GM21367 (cell line): ENCODE results near the gene PAM.

Source experiments
- ATAC-seq: cut with Tn5 transposase; IDR thresholded peaks from one replicate; pipeline ENCODE4 v1.9.1; 2021; ENCODE audit not compliant: unreplicated experiment

Gene PAM

DNA sequence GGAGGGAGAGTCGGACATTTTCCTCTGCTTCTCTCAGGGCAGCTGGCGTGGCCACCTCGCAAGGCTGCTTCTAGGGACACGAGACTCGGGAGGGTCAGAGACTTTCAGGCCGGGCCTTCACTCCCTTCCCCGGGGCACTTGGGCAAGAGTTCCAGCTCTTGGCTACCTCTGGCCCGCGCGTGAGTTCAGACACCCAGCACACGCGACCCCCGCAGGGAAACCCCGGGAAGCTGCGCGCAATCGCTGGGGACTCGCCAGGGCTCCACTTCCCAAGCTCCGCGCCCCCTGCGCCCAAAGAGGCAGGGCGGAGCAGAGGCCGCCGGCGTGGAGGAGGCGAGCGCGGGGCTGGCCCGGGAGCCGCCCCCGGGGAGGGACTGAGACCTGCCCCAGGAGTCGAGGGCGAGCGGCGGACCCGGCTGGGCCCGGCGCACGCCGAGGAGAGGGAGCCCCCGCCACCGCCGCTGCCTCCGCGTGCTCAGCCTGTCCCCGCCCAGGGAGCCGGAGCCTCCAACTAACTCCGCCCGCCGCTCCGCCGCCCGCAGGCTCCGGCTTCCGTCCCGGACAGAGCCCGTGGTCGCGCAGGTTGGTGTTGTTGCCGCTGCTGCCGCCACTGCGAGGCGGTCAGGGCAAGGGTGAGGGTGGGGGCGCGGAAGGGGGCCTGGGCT lies at the start of gene PAM:
Gene PAM (plus strand): TSS at position 539 of the 665 bp plus-strand sequence. CDS start 110,891 bp downstream, outside the sequence.
- peak; percentile 83 for ATAC-seq

- ATAC-seq = no peak
Observed at GRCh38 chr5:102711525-102712385, 43.4 kb upstream of the PAM start.

GRCh38 chr5:102713278-102713677 lies 41.8 kb upstream of the PAM start:
- no peak for ATAC-seq

DNA sequence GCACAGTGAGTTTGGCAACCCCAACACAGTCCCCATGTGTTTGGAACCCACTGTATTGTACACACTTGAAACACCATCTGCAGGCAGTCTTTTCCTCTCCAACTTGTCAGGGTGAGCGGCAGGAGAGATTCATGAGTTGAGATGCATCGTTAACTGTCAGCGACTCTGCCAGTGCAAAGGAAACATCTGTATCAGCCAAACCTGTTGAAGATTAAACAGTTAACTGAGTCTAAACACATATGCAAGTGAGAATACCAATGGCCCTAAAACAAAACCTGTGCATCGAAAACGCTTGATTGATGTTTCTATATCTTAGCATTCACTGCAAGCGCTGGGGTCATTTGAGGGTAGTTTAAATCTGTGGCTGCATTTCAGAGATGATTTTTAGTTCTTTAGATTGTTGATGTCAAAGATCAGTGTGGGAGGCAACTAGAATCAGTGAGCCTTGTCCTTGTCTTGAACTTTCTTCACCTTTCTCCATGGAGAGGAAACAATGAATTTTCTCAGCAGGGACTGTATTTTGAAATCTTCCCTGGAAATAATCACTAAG lies 41.3 kb upstream of the PAM start:
- no peak for ATAC-seq

- no peak for ATAC-seq
Observed at GRCh38 chr5:102715082-102715807, 39.9 kb upstream of the PAM start.

- ATAC-seq = no peak
Observed at GRCh38 chr5:102716017-102716416, 39.1 kb upstream of the PAM start.

GRCh38 chr5:102718819-102719218 lies 36.3 kb upstream of the PAM start:
- ATAC-seq = no peak

- ATAC-seq = no peak
Observed at GRCh38 chr5:102719886-102720285, 35.2 kb upstream of the PAM start.

DNA sequence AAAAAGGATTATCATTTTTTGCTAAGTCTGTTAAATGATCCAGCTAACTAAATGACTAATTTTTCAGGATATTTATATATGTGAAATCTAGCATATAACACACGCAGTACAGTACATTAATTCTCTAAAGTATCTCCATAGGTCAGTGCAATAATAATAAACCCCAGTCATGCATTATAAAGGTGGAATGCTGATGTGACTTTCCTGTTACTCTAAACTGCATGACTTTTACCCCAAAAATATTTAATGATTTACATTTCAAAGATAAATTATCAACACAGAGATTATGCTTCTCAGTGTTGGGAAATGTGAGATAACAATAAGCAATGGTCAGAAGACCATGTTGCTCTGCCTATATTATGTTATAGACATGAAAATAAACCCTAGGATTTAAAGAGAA lies 34.1 kb upstream of the PAM start:
- no peak for ATAC-seq

DNA sequence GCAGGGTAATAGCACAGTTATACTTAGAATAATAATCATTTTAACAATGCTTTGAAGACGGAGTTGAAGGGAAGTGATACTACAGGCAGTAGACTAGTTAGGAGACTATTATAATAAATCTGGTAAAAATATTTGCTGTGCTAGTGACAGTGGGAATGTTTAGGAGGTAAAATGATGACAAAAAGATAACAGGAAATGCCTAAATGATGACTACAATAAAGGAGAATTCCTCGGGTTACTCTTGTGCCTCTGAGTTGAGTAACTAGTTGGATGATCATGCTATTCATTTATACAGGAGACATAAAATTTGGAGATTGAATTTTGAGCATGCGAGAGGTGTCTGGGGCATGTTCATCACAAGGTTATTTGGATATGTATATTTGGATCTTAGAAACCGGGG lies 32.2 kb upstream of the PAM start:
- ATAC-seq = no peak

DNA sequence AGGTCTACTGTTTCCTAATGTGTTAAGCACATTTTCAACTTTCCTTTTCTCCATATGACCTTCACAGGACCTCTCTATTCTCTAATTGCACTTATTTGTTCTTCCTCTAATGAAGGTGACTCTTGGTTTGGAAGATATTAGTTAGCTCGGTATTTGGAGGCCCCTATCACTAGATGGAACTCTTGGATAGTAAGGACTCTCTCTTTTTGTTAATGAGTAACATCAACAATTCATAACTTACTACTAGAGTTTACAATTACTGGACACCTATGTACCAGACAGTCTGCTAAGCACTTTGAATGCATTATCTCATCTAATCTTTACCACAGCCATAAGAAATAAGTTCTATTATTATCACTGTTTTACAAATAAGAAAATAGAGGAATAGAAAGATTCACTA lies 23.4 kb upstream of the PAM start:
- no peak for ATAC-seq

GRCh38 chr5:102733534-102733933 lies 21.6 kb upstream of the PAM start:
- ATAC-seq = no peak

GRCh38 chr5:102737161-102737560 lies 17.9 kb upstream of the PAM start:
- ATAC-seq = no peak

GRCh38 chr5:102737805-102738469 lies 17.2 kb upstream of the PAM start:
- ATAC-seq = no peak

- no peak for ATAC-seq
Observed at GRCh38 chr5:102740515-102740914, 14.6 kb upstream of the PAM start.

- no peak for ATAC-seq
Observed at GRCh38 chr5:102742215-102742614, 12.9 kb upstream of the PAM start.

GRCh38 chr5:102743900-102744299 lies 11.2 kb upstream of the PAM start:
- ATAC-seq = no peak

DNA sequence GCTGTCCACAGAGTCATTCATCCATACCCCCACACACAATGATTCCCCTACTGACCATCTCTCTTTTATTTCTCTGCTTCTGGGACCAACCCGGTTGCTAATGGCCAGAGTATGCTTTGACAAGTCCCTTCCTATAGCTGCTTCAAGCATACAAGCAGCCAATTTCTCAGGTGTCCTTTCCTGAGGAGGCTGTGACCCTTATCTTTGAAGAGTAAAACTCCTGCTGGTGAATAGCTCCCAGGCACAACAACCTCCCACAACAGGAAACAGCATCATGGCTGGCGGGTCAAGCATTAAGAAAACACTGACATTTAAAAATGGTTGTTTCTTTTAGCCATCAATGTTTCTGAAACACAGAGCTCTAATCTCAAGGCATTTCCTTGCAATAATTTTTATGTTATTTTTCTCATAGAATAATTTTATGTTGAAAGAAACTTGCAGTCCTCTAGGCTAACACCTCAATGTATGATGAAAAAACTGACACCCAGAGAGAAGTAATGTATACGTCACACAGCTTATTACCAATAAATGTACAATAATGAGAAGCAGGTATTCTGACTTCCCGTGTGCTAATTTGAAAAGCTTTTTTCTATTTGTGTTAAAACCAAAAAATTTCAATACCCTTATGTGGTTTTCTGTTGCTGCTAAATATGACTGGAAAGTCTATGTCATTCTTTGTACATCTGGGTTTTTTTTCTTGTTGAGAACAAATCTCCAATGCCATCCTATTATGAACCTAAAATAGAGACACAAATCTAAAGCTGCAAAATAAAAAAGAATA lies 7.5 kb upstream of the PAM start:
- peak; percentile 66 for ATAC-seq

GRCh38 chr5:102749416-102750030 lies 5.6 kb upstream of the PAM start:
- ATAC-seq = no peak
